ENCODE measurements around the gene LGALS9C. TPM values are rescaled to one million over a fixed set of nuclear protein-coding genes. Genes with fewer than 3 reads are reported as not detected.
"Not testable (repeated sequence)": the region's sequence is repeated elsewhere in the genome, so short reads cannot be mapped to it uniquely, and the experiment has no call there.

LGALS9C gene
- total RNA-seq, 1 experiment from 2014 or later, result not detected

- H3K4me1 ChIP-seq (ENCODE audit: control insufficient read depth in 1 of 2, insufficient read depth in 2 of 2, low read length in 2 of 2); H3K4me2 ChIP-seq (ENCODE audit: low read length); ATAC-seq; intact Hi-C loops (cut with micrococcal nuclease); BruUV-seq (replicated peaks); H3K27me3 ChIP-seq (ENCODE audit: insufficient read depth, low read length); H3K4me3 ChIP-seq (replicated peaks in 1 of 2; ENCODE audit: low read depth in 1 of 2, low read length in 2 of 2); POLR2A ChIA-PET; RAD21 ChIA-PET (ENCODE audit: low non-redundant PET in 1 of 2, low total read pairs in 2 of 2, uncharacterized antibody in 2 of 2, unreplicated experiment in 2 of 2); H3K79me2 ChIP-seq (ENCODE audit: insufficient read depth, low read length); DNase-seq (ENCODE audit: low read depth, low spot score); H2AFZ ChIP-seq (ENCODE audit: low read depth, low read length, poor library complexity, severe bottlenecking); H3K9me3 ChIP-seq (ENCODE audit: control insufficient read depth in 1 of 2, insufficient read depth in 1 of 2, low read depth in 1 of 2, low read length in 2 of 2); H3K27ac ChIP-seq (ENCODE audit: low read depth, low read length); H3K36me3 ChIP-seq (ENCODE audit: control insufficient read depth in 1 of 2, insufficient read depth in 2 of 2, low read length in 2 of 2); CTCF ChIA-PET; H3K9ac ChIP-seq (ENCODE audit: low read length); H3K9me2 ChIP-seq (ENCODE audit: insufficient read depth); H4K20me1 ChIP-seq (ENCODE audit: insufficient read depth): not testable (repeated sequence)
Measured at GRCh38 chr17:18497044-18497443, 20.5 kb downstream of the LGALS9C start.

GRCh38 chr17:18499100-18499499 lies 22.5 kb downstream of the LGALS9C start:
- BruUV-seq (replicated peaks); H3K9me3 ChIP-seq (ENCODE audit: control insufficient read depth in 1 of 2, insufficient read depth in 1 of 2, low read depth in 1 of 2, low read length in 2 of 2); ATAC-seq; H3K4me3 ChIP-seq (replicated peaks in 1 of 2; ENCODE audit: low read depth in 1 of 2, low read length in 2 of 2); H3K36me3 ChIP-seq (ENCODE audit: control insufficient read depth in 1 of 2, insufficient read depth in 2 of 2, low read length in 2 of 2); CTCF ChIA-PET; RAD21 ChIA-PET (ENCODE audit: low non-redundant PET in 1 of 2, low total read pairs in 2 of 2, uncharacterized antibody in 2 of 2, unreplicated experiment in 2 of 2); H4K20me1 ChIP-seq (ENCODE audit: insufficient read depth); H3K4me1 ChIP-seq (ENCODE audit: control insufficient read depth in 1 of 2, insufficient read depth in 2 of 2, low read length in 2 of 2); H3K9ac ChIP-seq (ENCODE audit: low read length); H3K27ac ChIP-seq (ENCODE audit: low read depth, low read length); POLR2A ChIA-PET; H3K4me2 ChIP-seq (ENCODE audit: low read length); H2AFZ ChIP-seq (ENCODE audit: low read depth, low read length, poor library complexity, severe bottlenecking); H3K27me3 ChIP-seq (ENCODE audit: insufficient read depth, low read length); intact Hi-C loops (cut with micrococcal nuclease); DNase-seq (ENCODE audit: low read depth, low spot score); H3K79me2 ChIP-seq (ENCODE audit: insufficient read depth, low read length); H3K9me2 ChIP-seq (ENCODE audit: insufficient read depth): not testable (repeated sequence)

GRCh38 chr17:18499756-18500155 lies 23.2 kb downstream of the LGALS9C start:
- H3K9ac ChIP-seq (ENCODE audit: low read length); intact Hi-C loops (cut with micrococcal nuclease); H3K9me2 ChIP-seq (ENCODE audit: insufficient read depth); RAD21 ChIA-PET (ENCODE audit: low non-redundant PET in 1 of 2, low total read pairs in 2 of 2, uncharacterized antibody in 2 of 2, unreplicated experiment in 2 of 2); H3K36me3 ChIP-seq (ENCODE audit: control insufficient read depth in 1 of 2, insufficient read depth in 2 of 2, low read length in 2 of 2); DNase-seq (ENCODE audit: low read depth, low spot score); H4K20me1 ChIP-seq (ENCODE audit: insufficient read depth); POLR2A ChIA-PET; BruUV-seq (replicated peaks); H3K4me2 ChIP-seq (ENCODE audit: low read length); H3K4me3 ChIP-seq (replicated peaks in 1 of 2; ENCODE audit: low read depth in 1 of 2, low read length in 2 of 2); H3K4me1 ChIP-seq (ENCODE audit: control insufficient read depth in 1 of 2, insufficient read depth in 2 of 2, low read length in 2 of 2); H3K27me3 ChIP-seq (ENCODE audit: insufficient read depth, low read length); H3K9me3 ChIP-seq (ENCODE audit: control insufficient read depth in 1 of 2, insufficient read depth in 1 of 2, low read depth in 1 of 2, low read length in 2 of 2); H3K79me2 ChIP-seq (ENCODE audit: insufficient read depth, low read length); ATAC-seq; H3K27ac ChIP-seq (ENCODE audit: low read depth, low read length); CTCF ChIA-PET; H2AFZ ChIP-seq (ENCODE audit: low read depth, low read length, poor library complexity, severe bottlenecking): not testable (repeated sequence)

DNA sequence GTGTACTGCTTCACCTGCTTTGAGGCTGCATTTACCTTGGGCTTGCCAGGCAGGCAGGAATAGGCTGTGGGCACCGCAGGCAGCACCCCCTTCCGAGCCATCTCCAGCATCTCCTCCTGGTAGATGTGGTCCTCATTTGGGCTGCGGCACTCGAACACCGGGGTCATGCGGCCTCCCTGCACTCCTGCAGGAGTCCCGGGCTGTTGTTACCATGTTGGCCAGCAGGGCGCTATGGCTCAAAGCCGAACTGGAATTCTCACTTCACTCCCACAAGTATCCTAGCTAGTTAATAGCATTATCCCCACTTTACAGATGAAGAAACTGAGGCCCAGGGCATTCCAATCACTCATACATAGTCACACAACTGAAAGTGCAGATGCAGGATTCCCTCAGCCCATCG lies 23.7 kb downstream of the LGALS9C start:
- H3K36me3 ChIP-seq (ENCODE audit: control insufficient read depth in 1 of 2, insufficient read depth in 2 of 2, low read length in 2 of 2); H3K27me3 ChIP-seq (ENCODE audit: insufficient read depth, low read length); H3K27ac ChIP-seq (ENCODE audit: low read depth, low read length); H3K4me1 ChIP-seq (ENCODE audit: control insufficient read depth in 1 of 2, insufficient read depth in 2 of 2, low read length in 2 of 2); H3K9me2 ChIP-seq (ENCODE audit: insufficient read depth); H3K9me3 ChIP-seq (ENCODE audit: control insufficient read depth in 1 of 2, insufficient read depth in 1 of 2, low read depth in 1 of 2, low read length in 2 of 2); RAD21 ChIA-PET (ENCODE audit: low non-redundant PET in 1 of 2, low total read pairs in 2 of 2, uncharacterized antibody in 2 of 2, unreplicated experiment in 2 of 2); H3K79me2 ChIP-seq (ENCODE audit: insufficient read depth, low read length); intact Hi-C loops (cut with micrococcal nuclease); H3K4me3 ChIP-seq (replicated peaks in 1 of 2; ENCODE audit: low read depth in 1 of 2, low read length in 2 of 2); POLR2A ChIA-PET; H3K4me2 ChIP-seq (ENCODE audit: low read length); BruUV-seq (replicated peaks); CTCF ChIA-PET; H2AFZ ChIP-seq (ENCODE audit: low read depth, low read length, poor library complexity, severe bottlenecking); DNase-seq (ENCODE audit: low read depth, low spot score); H3K9ac ChIP-seq (ENCODE audit: low read length); H4K20me1 ChIP-seq (ENCODE audit: insufficient read depth): not testable (repeated sequence)
- ATAC-seq, result peak; percentile 55

- H3K79me2 ChIP-seq (ENCODE audit: insufficient read depth, low read length); RAD21 ChIA-PET (ENCODE audit: low non-redundant PET in 1 of 2, low total read pairs in 2 of 2, uncharacterized antibody in 2 of 2, unreplicated experiment in 2 of 2); H4K20me1 ChIP-seq (ENCODE audit: insufficient read depth); H2AFZ ChIP-seq (ENCODE audit: low read depth, low read length, poor library complexity, severe bottlenecking); H3K4me2 ChIP-seq (ENCODE audit: low read length); BruUV-seq (replicated peaks); intact Hi-C loops (cut with micrococcal nuclease); CTCF ChIA-PET; POLR2A ChIA-PET; H3K9ac ChIP-seq (ENCODE audit: low read length); H3K27ac ChIP-seq (ENCODE audit: low read depth, low read length); H3K9me3 ChIP-seq (ENCODE audit: control insufficient read depth in 1 of 2, insufficient read depth in 1 of 2, low read depth in 1 of 2, low read length in 2 of 2); ATAC-seq; DNase-seq (ENCODE audit: low read depth, low spot score); H3K4me3 ChIP-seq (replicated peaks in 1 of 2; ENCODE audit: low read depth in 1 of 2, low read length in 2 of 2); H3K27me3 ChIP-seq (ENCODE audit: insufficient read depth, low read length); H3K4me1 ChIP-seq (ENCODE audit: control insufficient read depth in 1 of 2, insufficient read depth in 2 of 2, low read length in 2 of 2); H3K36me3 ChIP-seq (ENCODE audit: control insufficient read depth in 1 of 2, insufficient read depth in 2 of 2, low read length in 2 of 2); H3K9me2 ChIP-seq (ENCODE audit: insufficient read depth): not testable (repeated sequence)
Measured at GRCh38 chr17:18500816-18501215, 24.2 kb downstream of the LGALS9C start.
